ENCODE results near the gene MACROD1.

Gene MACROD1

DNA sequence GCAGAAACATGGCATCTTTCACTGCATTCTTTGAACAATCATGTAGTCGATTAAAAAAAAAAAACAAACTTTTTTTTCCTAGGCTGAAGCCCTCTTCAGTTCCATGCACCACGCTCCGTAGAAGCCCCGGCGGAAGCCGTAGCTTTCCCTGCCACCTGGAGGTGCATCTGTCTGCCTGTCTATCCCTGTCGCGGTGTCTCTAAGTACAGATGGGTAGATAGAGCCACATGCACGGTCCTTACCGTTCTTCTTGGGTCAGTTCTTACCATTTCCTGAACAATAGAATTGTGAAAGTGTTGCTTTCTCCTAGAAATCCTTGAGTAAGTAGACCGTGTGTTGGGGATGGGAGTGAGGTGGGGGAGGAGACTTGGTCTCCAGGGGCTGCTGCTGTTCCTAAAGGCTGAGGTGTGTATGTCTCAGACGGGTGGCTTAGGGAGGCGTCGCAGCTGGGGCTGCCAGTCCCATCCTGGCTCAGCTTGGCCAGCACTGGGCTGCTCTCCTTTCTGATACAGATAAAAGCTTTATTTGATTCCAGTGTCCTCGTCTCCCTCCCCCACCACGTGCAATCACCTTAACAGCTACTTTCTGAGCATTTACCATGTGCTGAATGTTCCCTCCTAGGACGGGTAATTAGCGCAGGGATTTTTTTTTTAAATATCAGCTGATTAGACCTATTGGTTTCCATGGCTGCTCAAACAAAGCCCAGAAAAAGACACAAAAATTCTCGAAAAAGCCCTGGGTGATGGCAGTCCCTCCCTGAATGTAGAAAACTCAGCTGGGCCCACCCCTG is 46.8 kb downstream of the MACROD1 start:
- TF ChIP-seq, protein P1, sequence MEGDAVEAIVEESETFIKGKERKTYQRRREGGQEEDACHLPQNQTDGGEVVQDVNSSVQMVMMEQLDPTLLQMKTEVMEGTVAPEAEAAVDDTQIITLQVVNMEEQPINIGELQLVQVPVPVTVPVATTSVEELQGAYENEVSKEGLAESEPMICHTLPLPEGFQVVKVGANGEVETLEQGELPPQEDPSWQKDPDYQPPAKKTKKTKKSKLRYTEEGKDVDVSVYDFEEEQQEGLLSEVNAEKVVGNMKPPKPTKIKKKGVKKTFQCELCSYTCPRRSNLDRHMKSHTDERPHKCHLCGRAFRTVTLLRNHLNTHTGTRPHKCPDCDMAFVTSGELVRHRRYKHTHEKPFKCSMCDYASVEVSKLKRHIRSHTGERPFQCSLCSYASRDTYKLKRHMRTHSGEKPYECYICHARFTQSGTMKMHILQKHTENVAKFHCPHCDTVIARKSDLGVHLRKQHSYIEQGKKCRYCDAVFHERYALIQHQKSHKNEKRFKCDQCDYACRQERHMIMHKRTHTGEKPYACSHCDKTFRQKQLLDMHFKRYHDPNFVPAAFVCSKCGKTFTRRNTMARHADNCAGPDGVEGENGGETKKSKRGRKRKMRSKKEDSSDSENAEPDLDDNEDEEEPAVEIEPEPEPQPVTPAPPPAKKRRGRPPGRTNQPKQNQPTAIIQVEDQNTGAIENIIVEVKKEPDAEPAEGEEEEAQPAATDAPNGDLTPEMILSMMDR (IDR thresholded peaks at IDR 0.05; ENCODE audit: low read length, missing control alignments), result no peak
- no peak overlapping the region for H3K4me3 ChIP-seq (replicated peaks; ENCODE audit: low read depth, low read length)
- DNase-seq (ENCODE audit: low read depth), result no peak

DNA sequence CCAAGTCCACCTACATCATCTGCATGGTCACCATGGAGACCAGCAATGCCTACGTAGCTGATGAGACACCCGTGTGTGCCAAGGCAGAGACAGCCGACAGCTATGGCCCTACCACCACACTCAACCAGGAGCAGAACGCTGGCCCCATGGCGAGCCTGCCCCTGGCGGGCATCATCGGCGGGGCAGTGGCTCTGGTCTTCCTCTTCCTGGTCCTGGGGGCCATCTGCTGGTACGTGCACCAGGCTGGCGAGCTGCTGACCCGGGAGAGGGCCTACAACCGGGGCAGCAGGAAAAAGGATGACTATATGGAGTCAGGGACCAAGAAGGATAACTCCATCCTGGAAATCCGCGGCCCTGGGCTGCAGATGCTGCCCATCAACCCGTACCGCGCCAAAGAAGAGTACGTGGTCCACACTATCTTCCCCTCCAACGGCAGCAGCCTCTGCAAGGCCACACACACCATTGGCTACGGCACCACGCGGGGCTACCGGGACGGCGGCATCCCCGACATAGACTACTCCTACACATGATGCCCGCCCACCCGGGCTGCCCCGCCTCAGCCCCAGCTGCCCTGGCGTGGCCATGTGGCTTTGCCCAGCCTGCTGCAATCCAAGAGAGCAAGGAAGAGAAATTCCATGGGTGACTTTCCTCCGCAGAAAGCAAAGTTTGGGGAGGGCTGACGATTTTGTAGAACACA is 48.0 kb downstream of the MACROD1 start:
- no peak overlapping the region for H3K4me3 ChIP-seq (replicated peaks; ENCODE audit: low read depth, low read length)
- TF ChIP-seq, protein P1 (IDR thresholded peaks at IDR 0.05; ENCODE audit: low read length, missing control alignments), result no peak

DNA sequence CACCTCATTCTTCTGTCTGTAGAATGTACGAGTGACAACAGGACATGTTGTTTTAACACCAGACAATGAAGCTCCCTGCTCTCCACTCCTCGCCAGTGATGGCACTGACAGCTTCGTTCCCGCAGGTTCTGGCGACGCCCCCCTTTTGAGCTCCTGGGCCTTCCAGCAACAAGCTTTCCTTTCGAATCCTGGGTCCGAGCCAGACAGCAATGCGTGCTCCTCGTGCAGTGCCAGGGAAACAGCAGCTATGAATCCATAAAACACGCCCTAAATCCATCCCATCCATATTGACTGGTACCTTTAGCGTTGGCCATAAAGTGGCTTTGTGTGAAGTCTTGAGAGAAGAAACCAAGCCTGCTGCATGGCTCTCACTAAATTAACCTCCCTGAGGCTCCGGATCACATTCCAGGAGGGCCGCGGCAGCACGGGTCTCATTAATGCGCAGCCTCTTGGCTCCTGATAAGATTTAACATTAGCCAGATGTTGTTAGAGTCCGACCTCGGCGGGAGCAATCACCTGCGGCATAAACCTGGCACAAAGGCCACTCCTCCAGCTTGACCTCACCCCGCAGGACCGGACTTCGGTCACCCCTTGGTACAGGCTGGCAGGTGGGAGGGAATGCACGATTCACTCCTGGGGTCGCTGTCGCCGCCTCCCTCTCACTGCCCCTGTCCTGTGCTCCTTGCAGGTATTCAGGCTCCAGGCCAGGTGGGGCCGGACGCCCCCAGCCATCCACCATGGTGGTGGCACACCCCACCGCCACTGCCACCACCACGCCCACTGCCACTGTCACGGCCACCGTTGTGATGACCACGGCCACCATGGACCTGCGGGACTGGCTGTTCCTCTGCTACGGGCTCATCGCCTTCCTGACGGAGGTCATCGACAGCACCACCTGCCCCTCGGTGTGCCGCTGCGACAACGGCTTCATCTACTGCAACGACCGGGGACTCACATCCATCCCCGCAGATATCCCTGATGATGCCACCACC is 50.1 kb downstream of the MACROD1 start:
- no peak for DNase-seq (ENCODE audit: low read depth)
- TF ChIP-seq, protein P1 (IDR thresholded peaks at IDR 0.05; ENCODE audit: low read length, missing control alignments), result no peak
- no peak overlapping the region for H3K4me3 ChIP-seq (replicated peaks; ENCODE audit: low read depth, low read length)

More for the DNA sequence above, 48.0 kb downstream of the MACROD1 start:
- DNase-seq (ENCODE audit: low read depth), result no peak

DNA sequence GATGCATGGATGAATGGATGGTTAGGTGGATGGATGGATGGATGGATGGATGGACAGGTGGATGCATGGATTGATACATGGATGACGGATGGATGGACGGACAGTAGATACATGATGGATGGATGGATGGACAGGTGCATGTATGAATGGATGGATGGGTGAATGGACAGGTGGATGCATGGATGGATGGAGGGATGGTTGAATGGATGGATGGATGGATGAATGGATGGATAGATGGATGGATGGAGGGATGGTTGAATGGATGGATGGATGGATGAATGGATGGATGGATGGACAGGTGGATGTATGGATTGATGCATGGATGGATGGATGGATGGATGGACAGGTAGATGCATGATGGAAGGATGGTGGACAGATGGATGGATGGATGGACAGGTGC is 51.7 kb downstream of the MACROD1 start:
- no peak overlapping the region for H3K4me3 ChIP-seq (replicated peaks; ENCODE audit: low read depth, low read length)
- TF ChIP-seq, protein P1 (IDR thresholded peaks at IDR 0.05; ENCODE audit: low read length, missing control alignments), result no peak
- DNase-seq (ENCODE audit: low read depth), result no peak

DNA sequence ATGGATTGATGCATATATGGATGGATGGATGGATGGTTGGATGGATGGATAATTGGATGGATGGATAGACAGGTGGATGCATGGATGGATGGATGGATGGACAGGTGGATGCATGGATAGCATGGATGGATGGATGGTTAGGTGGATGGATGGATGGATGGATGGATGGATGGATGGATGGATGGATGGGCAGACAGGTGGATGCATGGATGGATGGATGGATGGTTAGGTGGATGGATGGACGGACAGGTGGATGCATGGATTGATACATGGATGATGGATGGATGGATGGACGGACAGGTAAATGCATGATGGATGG is 52.5 kb downstream of the MACROD1 start:
- H3K4me3 ChIP-seq (replicated peaks; ENCODE audit: low read depth, low read length), result no peak overlapping the region
- TF ChIP-seq, protein P1 (IDR thresholded peaks at IDR 0.05; ENCODE audit: low read length, missing control alignments), result no peak
- no peak for DNase-seq (ENCODE audit: low read depth)

DNA sequence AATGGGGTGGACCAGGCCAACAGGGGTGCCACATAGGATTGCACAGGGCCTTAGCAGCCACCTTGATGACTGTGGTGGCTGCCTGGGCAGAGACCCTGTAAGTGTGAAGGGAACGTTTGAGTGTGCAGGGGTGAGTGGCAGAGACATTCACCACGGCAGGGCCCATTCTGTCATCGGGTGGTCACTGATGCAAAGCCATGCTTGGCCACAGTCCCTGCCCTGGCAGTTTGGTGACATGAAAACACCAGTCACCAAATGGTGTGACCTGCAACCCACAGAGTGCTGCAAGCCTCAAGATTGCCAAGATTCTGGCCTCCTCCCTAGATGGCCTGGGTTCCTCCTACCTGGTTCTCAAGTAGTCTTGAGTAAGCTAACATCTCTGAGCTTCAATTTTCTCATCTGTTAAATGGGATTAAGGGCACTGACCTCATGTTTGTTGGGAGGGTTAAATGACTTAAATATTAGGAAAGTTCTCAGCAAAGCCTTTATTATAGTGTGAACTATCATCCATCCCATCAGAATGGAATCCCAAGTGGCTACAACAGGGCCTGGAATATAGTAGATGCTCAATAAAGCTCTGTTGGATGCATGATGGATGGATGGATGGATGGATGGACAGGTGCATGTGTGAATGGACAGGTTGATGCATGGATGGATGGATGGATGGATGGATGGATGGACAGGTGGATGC is 53.0 kb downstream of the MACROD1 start:
- no peak for DNase-seq (ENCODE audit: low read depth)
- no peak overlapping the region for H3K4me3 ChIP-seq (replicated peaks; ENCODE audit: low read depth, low read length)
- TF ChIP-seq, protein P1 (IDR thresholded peaks at IDR 0.05; ENCODE audit: low read length, missing control alignments), result no peak

All from fibroblast of pulmonary artery (primary cell).